Heart left ventricle (tissue), 16 donors: ENCODE data around the gene WNT7B. TPM values are rescaled to one million over a fixed set of nuclear protein-coding genes. Genes with fewer than 3 reads are reported as not detected.

Source experiments
- ATAC-seq, 4 donors: fragments of 200-7000 bp; cut with Tn5 transposase; one replicate each; pipeline ENCODE4 v1.9.1; 2020 to 2022; ENCODE audit warnings: moderate library complexity in 4 of 4, mild to moderate bottlenecking in 3 of 4, moderate number of reproducible peaks in 1 of 4
- DNase-seq, 5 donors: peaks; one replicate each; pipeline ENCODE4 v3.0.0-alpha.2; 2020
- H3K27ac ChIP-seq, 12 donors: fragments of 200-600 bp; sonication (generic) in 4 of 12; one replicate each; pipeline versions ENCODE4 v1.5.0 to v1.8.0; 2016 to 2022; ENCODE audit warnings: mild to moderate bottlenecking in 2 of 12
- H3K27me3 ChIP-seq, 9 donors: fragments of 200-600 bp; sonication (generic) in 2 of 9; one replicate each; pipeline versions ENCODE4 v1.5.1 to v1.8.0; 2016 to 2022; ENCODE audit warnings: mild to moderate bottlenecking in 3 of 9
- H3K36me3 ChIP-seq, 9 donors: fragments of 200-600 bp; sonication (generic) in 2 of 9; one replicate each; pipeline versions ENCODE4 v1.5.0 to v1.8.0; 2018 to 2022; ENCODE audit warnings: mild to moderate bottlenecking in 2 of 9
- H3K4me1 ChIP-seq, 12 donors: fragments of 200-600 bp; sonication (generic) in 4 of 12; one replicate each; pipeline versions ENCODE4 v1.5.0 to v1.8.0; 2016 to 2022; ENCODE audit warnings: mild to moderate bottlenecking in 3 of 12
- H3K4me3 ChIP-seq, 12 donors: fragments of 200-600 bp; sonication (generic) in 4 of 12; one replicate each; pipeline versions ENCODE4 v1.5.0 to v1.8.0; 2017 to 2022; ENCODE audit warnings: mild to moderate bottlenecking in 9 of 12, moderate library complexity in 4 of 12
- H3K9me3 ChIP-seq, 12 donors: fragments of 200-600 bp; sonication (generic) in 4 of 12; one replicate each; pipeline versions ENCODE4 v1.5.0 to v1.8.0; 2016 to 2022; ENCODE audit warnings: mild to moderate bottlenecking in 1 of 12
- CTCF ChIP-seq, 12 donors: fragments of 200-600 bp; sonication (generic) in 4 of 12; IDR thresholded peaks; one replicate each; pipeline versions ENCODE4 v1.5.0 to v1.8.0; 2018 to 2022; ENCODE audit warnings: antibody characterized with exemption in 12 of 12, mild to moderate bottlenecking in 5 of 12
- POLR2A ChIP-seq, 2 donors: fragments of 450-650 bp; IDR thresholded peaks; one replicate each; pipeline ENCODE4 v1.6.1; 2017; ENCODE audit warnings: antibody characterized with exemption in 2 of 2, mild to moderate bottlenecking in 2 of 2, moderate library complexity in 2 of 2
- WGBS, 4 donors: extraction: QIAGEN DNeasy Blood & Tissue Kit in 2 of 4; methylation state at CpG; one replicate each; pipeline versions ENCODE4 v1.1.5 to v1.1.7; 2013 to 2018; 5-methylcytosine and 5-hydroxymethylcytosine counted together
- intact Hi-C, 10 donors: fragments of 100-400 bp; cut with DNase I; formaldehyde crosslinking; loops; one replicate each; pipeline versions ENCODE4 v1.11.1 to v1.14.2; 2022
- polyA plus RNA-seq, 2 donors: library from polyadenylated mRNA; stranded (reverse); fragments of 200-250 nt; gene quantifications; one replicate each; pipeline ENCODE4 v1.2.3, GENCODE V29; 2013
- total RNA-seq, 9 donors: library from RNA; depleted of rRNA in 2 of 9; stranded (reverse); fragments of >200 nt in 2 of 9; fragmentation: NEBNext Ultra II Directional in 3 of 9; extraction: Animal tissue kit (Norgen Biotek cat#: 25700) in 3 of 9; gene quantifications; one replicate each; pipeline versions ENCODE4 v1.1.0 to v1.2.4, GENCODE V29; 2016 to 2023
- donor health status: ischemic (EF 13 %, LVEDD 7.1; RV severe dilation, severe dysfunction).
- donor health status: healthy with polysubstance abuse.
- donor health status: DM: no; HTN: yes; CAD: no.
- donor health status: DM: no; HTN: no; CAD: no.
- donor health status: ischemic (EF 25% LVEDD 6.9; RV normal size, moderate dysfunction).
- donor health status: ischemic (EF 25% LVEDD 5.7; RV mildly dilated, moderate dysfunction).
- donor health status: healthy.
- donor health status: DM: yes; HTN: yes; CAD: no.
- donor health status: ischemic (EF 35%, LVEDD 5.7; RV mildly dilated, moderate dysfunction).
- donor health status: nonischemic (EF 11% LVEDD 7.7; RV severe dilation, severe dysfunction).
- donor health status: DM: yes; HTN: yes; CAD: no.
- donor health status: PGD.
- donor health status: ischemic (EF 29% LVEDD 5.4; RV normal size, mild dysfunction).
- donor health status: nonischemic (EF 23%, LVEDD 6.1; RV moderate dilation, normal function).

Gene WNT7B
- total and polyA plus RNA-seq, 11 donors, result 0.36 TPM; not detected in 10

GRCh38 chr22:45945621-45946106, 31.3 kb downstream of the WNT7B start:
- 55 to 85% (median 77%) methylated on average over 4 to 18 of the region's 18 CpGs for WGBS, 4 donors
- no peak for ATAC-seq
- TF ChIP-seq POLR2A (IDR thresholded peaks at IDR 0.05) (no peak), CTCF (IDR thresholded peaks at IDR 0.05) (no peak)

GRCh38 chr22:45942787-45943493, 34.0 kb downstream of the WNT7B start:
- WGBS, 4 donors, result 87 to 90% (median 90%) methylated on average over 30 to 32 of the region's 32 CpGs
- DNase-seq, result no peak
- H3K27ac ChIP-seq, result no peak overlapping the region
- no peaks in the 10 kb centered on the region for H3K27me3 ChIP-seq
- ATAC-seq, result no peak
- no peaks in the 10 kb centered on the region for H3K4me1 ChIP-seq
- intact Hi-C loops, result no loop called here
- no peak for TF ChIP-seq POLR2A (IDR thresholded peaks at IDR 0.05)
- TF ChIP-seq CTCF (IDR thresholded peaks at IDR 0.05), result no peak
- no peaks in the 10 kb centered on the region for H3K36me3 ChIP-seq
- H3K4me3 ChIP-seq, result no peak overlapping the region
- peaks cover 0 to 10% (median 0%) of the 10 kb centered on the region in 12 donors for H3K9me3 ChIP-seq

More at GRCh38 chr22:45945621-45946106, 31.3 kb downstream of the WNT7B start:
- Histone ChIP-seq H3K27me3 (peaks cover 0 to 5% (median 0%) of the 10 kb centered on the region in 9 donors), H3K9me3 (no peaks in the 10 kb centered on the region), H3K36me3 (no peaks in the 10 kb centered on the region), H3K4me1 (no peaks in the 10 kb centered on the region), H3K27ac (no peak overlapping the region), H3K4me3 (no peak overlapping the region)
- intact Hi-C loops, result no loop called here
- DNase-seq, result no peak

GRCh38 chr22:45942344-45942743, 34.6 kb downstream of the WNT7B start:
- 85 to 96% (median 91%) methylated on average over 9 of the region's 9 CpGs for WGBS, 4 donors
- Histone ChIP-seq H3K4me1 (no peaks in the 10 kb centered on the region), H3K27ac (no peak overlapping the region), H3K27me3 (no peaks in the 10 kb centered on the region), H3K36me3 (no peaks in the 10 kb centered on the region), H3K9me3 (peaks cover 0 to 14% (median 0%) of the 10 kb centered on the region in 12 donors), H3K4me3 (no peak overlapping the region)
- intact Hi-C loops, result no loop called here
- ATAC-seq (no peak), DNase-seq (no peak)
- TF ChIP-seq CTCF (IDR thresholded peaks at IDR 0.05), result no peak
- TF ChIP-seq POLR2A (IDR thresholded peaks at IDR 0.05), result no peak

- DNase-seq (no peak), ATAC-seq (no peak)
- H3K27ac ChIP-seq, result no peak overlapping the region
- H3K4me1 ChIP-seq, result peaks cover 0 to 7% (median 0%) of the 10 kb centered on the region in 12 donors
- intact Hi-C loops, result no loop called here
- no peaks in the 10 kb centered on the region for H3K36me3 ChIP-seq
- WGBS, 4 donors, result 78 to 91% (median 87%) methylated on average over 3 of the region's 3 CpGs
- TF ChIP-seq CTCF (IDR thresholded peaks at IDR 0.05) (no peak), POLR2A (IDR thresholded peaks at IDR 0.05) (no peak)
- H3K27me3 ChIP-seq, result peaks cover 0 to 24% (median 10%) of the 10 kb centered on the region in 9 donors
- H3K4me3 ChIP-seq, result no peak overlapping the region
- H3K9me3 ChIP-seq, result peaks cover 0 to 14% (median 0%) of the 10 kb centered on the region in 12 donors
Observed at GRCh38 chr22:45938913-45939312, 38.0 kb downstream of the WNT7B start.
